Stimulated activated naive CD8-positive, alpha-beta T cell treated with anti-CD3 and anti-CD28 coated beads, Interleukin-15, Interleukin-2, amounts not matched to agents 100 U/mL and 50 U/mL, for 24 hours (primary cell): ENCODE results near the gene CREB3.

Source experiments
- ATAC-seq: fragments of 150-1000 bp; cut with Tn5 transposase; one replicate; pipeline ENCODE4 v1.10.0; 2021
- DNase-seq: peaks from one replicate; pipeline ENCODE4 v3.0.0; 2021

The CREB3 gene

GRCh38 chr9:35727676-35728040 lies 4.8 kb upstream of the CREB3 start:
- DNase-seq (no peak), ATAC-seq (no peak)

- DNase-seq (peak; percentile 67), ATAC-seq (peak; percentile 17)
These were observed 4.2 kb upstream of the CREB3 start for GRCh38 chr9:35728041-35728971.

GRCh38 chr9:35729101-35729500 lies 3.4 kb upstream of the CREB3 start:
- DNase-seq: no peak
- no peak for ATAC-seq

- no peak for ATAC-seq
- DNase-seq: peak; percentile 46
These were observed 2.6 kb upstream of the CREB3 start for GRCh38 chr9:35729700-35730485.

- no peak for DNase-seq
- no peak for ATAC-seq
These were observed 2.0 kb upstream of the CREB3 start for GRCh38 chr9:35730486-35730854.

- ATAC-seq (no peak), DNase-seq (no peak)
These were observed 866 bp upstream of the CREB3 start for GRCh38 chr9:35731415-35732184.

- ATAC-seq: peak; percentile 2
These were observed 505 bp downstream of the CREB3 start for GRCh38 chr9:35732800-35733541.

GRCh38 chr9:35734096-35734495 lies 1.6 kb downstream of the CREB3 start:
- DNase-seq (no peak), ATAC-seq (no peak)

More at GRCh38 chr9:35732800-35733541, 505 bp downstream of the CREB3 start:
- DNase-seq: peak; percentile 59

- ATAC-seq (no peak), DNase-seq (peak; percentile 62)
These were observed 3.8 kb downstream of the CREB3 start for GRCh38 chr9:35736201-35736633.

- ATAC-seq: no peak
- no peak for DNase-seq
These were observed 4.7 kb downstream of the CREB3 start for GRCh38 chr9:35737143-35737542.

- DNase-seq (no peak), ATAC-seq (no peak)
These were observed 5.7 kb downstream of the CREB3 start for GRCh38 chr9:35738186-35738585.

GRCh38 chr9:35738924-35739323 lies 6.5 kb downstream of the CREB3 start:
- no peak for DNase-seq
- ATAC-seq: no peak

GRCh38 chr9:35740243-35740642 lies 7.8 kb downstream of the CREB3 start:
- ATAC-seq: no peak

GRCh38 chr9:35741740-35742139 lies 9.3 kb downstream of the CREB3 start:
- no peak for DNase-seq
- ATAC-seq: peak; percentile 50

More at GRCh38 chr9:35740243-35740642, 7.8 kb downstream of the CREB3 start:
- no peak for DNase-seq

- DNase-seq (no peak), ATAC-seq (no peak)
These were observed 11.0 kb downstream of the CREB3 start for GRCh38 chr9:35743452-35743851.

GRCh38 chr9:35743880-35744518 lies 11.5 kb downstream of the CREB3 start:
- ATAC-seq (no peak), DNase-seq (no peak)

GRCh38 chr9:35745569-35745968 lies 13.1 kb downstream of the CREB3 start:
- no peak for DNase-seq
- ATAC-seq: no peak

- ATAC-seq: no peak
- DNase-seq: no peak
These were observed 14.1 kb downstream of the CREB3 start for GRCh38 chr9:35746583-35746982.

- DNase-seq: no peak
- ATAC-seq: peak; percentile 1
These were observed 15.9 kb downstream of the CREB3 start for GRCh38 chr9:35748242-35748857.

GRCh38 chr9:35748858-35749514 lies 16.5 kb downstream of the CREB3 start, which contains the start of the genes GBA2 and RGP1:
Gene GBA2, minus strand, starts transcription at chr9:35749228. Its CDS starts 524 bp downstream, at chr9:35748704.
Gene RGP1, plus strand, starts transcription at chr9:35749287. Its CDS starts 469 bp downstream, at chr9:35749756.
- ATAC-seq (peak; percentile 89), DNase-seq (peak; percentile 84)
